Uterus (tissue), 2 donors: Measurements from ENCODE around the gene ACTL8.

Source experiments
- POLR2A ChIP-seq, 2 donors: fragments of 450-650 bp; IDR thresholded peaks; one replicate each; pipeline ENCODE4 v1.6.1; 2016; ENCODE audit warnings: antibody characterized with exemption in 2 of 2, mild to moderate bottlenecking in 1 of 2, moderate library complexity in 1 of 2
- TF ChIP-seq, protein P1 (sequence below), 4 experiments: fragments of 200-600 bp in 2 of 4; fragments of 450-650 bp in 2 of 4; sonication (generic) in 2 of 4; IDR thresholded peaks; one replicate each; pipeline ENCODE4 v1.5.1; 2016 to 2019; ENCODE audit warnings: antibody characterized with exemption in 4 of 4, mild to moderate bottlenecking in 2 of 4, moderate library complexity in 1 of 4

DNA sequence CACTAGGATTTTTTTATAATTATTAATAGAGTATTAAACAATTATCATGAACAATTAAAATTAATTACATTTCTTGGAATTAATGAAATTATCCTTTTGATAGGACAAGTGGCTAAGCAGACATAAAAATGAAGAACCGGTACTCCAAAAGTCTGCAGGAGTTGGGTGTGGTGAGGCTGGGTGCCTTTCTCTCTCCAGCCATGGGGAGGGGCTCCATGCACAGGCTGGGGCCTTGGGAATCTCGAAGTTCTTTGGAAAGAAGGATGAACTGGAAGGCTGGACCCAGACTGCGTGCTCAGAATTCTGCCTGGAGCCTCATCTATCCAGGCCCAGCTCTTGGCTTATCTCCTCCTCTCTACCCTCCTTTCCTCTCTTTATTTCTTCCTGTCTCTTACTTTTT, 94.1 kb downstream of the ACTL8 start:
- TF ChIP-seq, protein P1, sequence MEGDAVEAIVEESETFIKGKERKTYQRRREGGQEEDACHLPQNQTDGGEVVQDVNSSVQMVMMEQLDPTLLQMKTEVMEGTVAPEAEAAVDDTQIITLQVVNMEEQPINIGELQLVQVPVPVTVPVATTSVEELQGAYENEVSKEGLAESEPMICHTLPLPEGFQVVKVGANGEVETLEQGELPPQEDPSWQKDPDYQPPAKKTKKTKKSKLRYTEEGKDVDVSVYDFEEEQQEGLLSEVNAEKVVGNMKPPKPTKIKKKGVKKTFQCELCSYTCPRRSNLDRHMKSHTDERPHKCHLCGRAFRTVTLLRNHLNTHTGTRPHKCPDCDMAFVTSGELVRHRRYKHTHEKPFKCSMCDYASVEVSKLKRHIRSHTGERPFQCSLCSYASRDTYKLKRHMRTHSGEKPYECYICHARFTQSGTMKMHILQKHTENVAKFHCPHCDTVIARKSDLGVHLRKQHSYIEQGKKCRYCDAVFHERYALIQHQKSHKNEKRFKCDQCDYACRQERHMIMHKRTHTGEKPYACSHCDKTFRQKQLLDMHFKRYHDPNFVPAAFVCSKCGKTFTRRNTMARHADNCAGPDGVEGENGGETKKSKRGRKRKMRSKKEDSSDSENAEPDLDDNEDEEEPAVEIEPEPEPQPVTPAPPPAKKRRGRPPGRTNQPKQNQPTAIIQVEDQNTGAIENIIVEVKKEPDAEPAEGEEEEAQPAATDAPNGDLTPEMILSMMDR (IDR thresholded peaks at IDR 0.05) = no peak
- TF ChIP-seq POLR2A (IDR thresholded peaks at IDR 0.05) = no peak
